GM21723 (cell line): ENCODE results near the gene CHD9.
"Not testable (repeated sequence)": the region's sequence is repeated elsewhere in the genome, so short reads cannot be mapped to it uniquely, and the experiment has no call there.

Experiments used
- ATAC-seq: cut with Tn5 transposase; IDR thresholded peaks from one replicate; pipeline ENCODE4 v1.9.1; 2021; ENCODE audit warnings: mild to moderate bottlenecking, moderate library complexity; ENCODE audit not compliant: unreplicated experiment

The CHD9 gene

GRCh38 chr16:53054670-53055485 lies at the start of gene CHD9:
Gene CHD9 (plus strand): TSS chr16:53054991. CDS start chr16:53156090, 101,099 bp downstream.
- peak; percentile 80 for ATAC-seq

DNA sequence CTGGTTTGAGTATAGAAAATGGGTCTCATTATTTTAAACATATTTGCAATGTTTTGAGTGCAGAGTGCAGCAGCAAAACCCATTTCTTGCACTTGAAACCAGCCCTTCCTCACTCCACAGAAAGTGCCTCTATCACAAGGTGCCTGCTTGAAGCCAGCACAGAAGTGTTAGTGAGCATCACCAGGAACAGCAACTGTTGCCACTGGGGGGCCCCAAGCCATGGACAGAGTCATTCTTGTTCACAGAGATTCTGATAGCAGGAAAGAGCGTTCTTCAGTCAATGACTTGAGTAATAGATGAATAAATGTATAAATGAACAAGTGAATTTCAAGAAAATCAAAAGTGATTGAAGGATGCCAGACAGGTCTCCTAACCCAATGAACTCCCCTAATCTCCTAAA lies 47.7 kb upstream of the CHD9 start:
- no peak for ATAC-seq

DNA sequence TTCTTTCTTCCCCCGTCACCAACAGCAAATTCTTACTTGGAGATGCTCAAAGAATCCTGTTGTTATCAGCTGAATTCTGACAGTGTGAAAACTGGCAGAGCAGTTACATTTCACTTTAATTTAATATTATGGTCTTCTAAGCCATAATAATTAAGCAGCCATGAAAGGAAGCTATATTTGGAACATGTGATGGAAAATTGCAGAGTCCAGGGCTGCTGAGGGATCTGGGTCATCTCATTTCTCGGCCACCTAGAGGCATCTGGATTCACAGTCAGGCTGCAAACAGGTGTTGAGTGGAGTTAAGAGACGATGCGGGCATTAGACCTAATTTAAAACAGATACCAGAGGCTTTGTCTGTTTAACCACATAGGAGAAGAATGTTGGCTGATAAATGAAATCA lies 40.5 kb upstream of the CHD9 start:
- ATAC-seq: no peak

- ATAC-seq: no peak
Measured at GRCh38 chr16:53018834-53019416, 35.9 kb upstream of the CHD9 start.

DNA sequence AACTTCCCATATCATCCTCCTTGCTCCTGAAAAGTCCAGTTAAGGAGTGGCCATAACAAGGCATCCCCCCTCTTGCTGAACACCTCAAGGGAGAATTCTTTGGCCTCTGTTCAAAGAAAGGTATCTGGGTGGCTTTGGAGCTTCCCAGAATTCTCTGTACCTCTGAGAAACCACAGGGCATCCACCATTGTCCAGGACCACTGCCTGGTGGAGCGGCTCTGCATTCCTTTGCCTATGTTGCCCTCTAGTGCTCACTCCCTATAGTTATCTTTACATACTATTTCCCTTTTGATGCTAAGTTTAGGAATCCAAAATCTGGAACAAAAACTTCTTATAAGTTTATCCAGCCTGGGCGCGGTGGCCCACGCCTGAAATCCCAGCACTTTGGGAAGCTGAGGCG lies 32.4 kb upstream of the CHD9 start:
- ATAC-seq: peak; percentile 49

- peak; percentile 49 for ATAC-seq
Measured at GRCh38 chr16:53024045-53024444, 30.7 kb upstream of the CHD9 start.

DNA sequence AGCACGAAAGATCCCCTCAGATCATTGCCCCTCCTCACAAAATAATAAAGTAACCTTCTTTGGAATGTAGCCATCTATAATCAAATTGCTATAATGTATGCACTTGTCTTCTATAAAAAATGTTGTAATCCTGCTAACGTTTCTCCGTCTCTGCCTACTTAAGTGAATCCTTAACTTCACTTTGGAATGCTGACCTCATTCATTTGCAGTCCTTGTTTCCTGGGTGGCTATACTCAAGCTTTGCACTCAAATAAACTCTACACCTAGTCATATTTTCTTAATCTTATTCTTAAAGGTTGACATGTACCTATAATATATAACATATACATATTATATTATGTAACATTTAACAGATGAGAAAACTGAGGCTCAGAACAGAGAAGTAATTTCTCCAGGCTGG lies 24.8 kb upstream of the CHD9 start:
- ATAC-seq: no peak

- ATAC-seq: no peak
Measured at GRCh38 chr16:53031323-53031942, 23.4 kb upstream of the CHD9 start.

DNA sequence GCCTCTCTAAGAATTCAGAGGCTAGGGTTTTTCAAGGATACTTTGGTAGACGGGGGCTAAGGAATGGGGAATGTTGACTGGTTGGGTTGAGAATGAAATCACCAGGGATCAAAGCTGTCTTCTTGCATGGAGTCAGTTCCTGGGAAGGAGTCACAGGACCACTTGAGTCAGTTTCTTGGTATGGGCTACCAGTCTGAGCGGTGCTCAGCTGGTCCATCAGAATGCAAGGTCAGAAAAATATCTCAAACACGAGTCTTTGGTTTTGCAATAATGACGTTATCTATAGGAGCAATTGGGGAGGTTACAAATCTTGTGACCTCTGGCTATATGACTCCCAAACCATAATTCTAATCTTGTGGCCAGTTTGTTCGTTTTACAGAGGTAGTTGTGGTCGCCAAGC lies 20.5 kb upstream of the CHD9 start:
- no peak for ATAC-seq

- ATAC-seq: no peak
Measured at GRCh38 chr16:53035176-53035942, 19.4 kb upstream of the CHD9 start.

- ATAC-seq: no peak
Measured at GRCh38 chr16:53036066-53036465, 18.7 kb upstream of the CHD9 start.

DNA sequence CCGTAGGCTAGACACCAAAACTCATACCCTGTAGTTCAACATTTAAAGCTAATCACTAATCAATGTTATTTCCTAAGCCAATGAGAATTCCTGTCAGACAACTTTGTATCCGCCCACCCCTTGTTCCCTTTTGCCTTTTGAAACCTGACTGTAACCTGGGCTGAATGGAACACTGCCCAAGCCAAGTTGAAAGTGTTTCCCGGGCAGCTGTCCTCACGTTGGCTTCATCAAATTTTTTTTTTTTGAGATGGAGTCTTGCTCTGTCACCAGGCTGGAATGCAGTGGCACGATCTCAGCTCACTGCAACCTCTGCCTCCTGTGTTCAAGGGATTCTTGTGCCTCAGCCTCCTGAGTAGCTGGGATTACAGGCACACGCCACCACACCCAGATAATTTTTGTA lies 18.1 kb upstream of the CHD9 start:
- not testable (repeated sequence) for ATAC-seq

GRCh38 chr16:53040788-53041187 lies 14.0 kb upstream of the CHD9 start:
- no peak for ATAC-seq

DNA sequence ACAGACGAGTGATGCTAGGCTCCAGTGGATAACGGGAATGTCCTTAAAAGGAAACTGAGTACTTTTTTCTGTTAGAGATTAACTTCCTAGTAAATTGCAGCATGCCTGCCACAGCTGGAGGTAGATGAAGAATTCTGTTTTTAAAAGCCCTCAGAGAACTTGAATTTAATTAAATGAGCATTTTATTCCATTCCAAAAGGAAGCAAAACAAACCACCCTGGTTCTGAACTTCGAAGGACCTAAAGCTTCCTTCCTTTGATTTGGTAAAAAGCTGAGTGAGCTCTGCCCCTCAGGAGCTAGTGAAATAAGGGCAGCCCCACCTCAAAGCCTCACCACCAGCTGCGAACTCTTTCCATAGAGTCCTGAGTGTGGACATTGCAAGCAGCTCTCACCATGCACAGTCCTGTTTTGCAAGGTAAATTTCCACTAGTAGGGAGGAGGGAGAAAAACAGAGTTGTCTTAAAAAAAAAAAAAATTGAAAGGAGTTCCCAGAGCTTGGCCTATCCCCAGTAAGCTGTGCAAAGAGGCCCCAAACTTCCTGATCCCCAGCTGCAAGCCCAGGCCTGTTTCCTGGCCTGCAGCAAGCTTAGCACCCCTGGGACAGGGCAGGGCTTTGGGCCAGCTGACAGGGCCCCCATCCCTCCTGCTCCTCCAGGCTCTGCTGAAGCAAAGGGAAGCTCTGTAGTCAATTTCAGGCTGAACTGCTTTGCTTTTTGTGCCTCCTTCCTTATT lies 13.3 kb upstream of the CHD9 start:
- ATAC-seq: peak; percentile 69

GRCh38 chr16:53042235-53042701 lies 12.5 kb upstream of the CHD9 start:
- ATAC-seq: no peak

DNA sequence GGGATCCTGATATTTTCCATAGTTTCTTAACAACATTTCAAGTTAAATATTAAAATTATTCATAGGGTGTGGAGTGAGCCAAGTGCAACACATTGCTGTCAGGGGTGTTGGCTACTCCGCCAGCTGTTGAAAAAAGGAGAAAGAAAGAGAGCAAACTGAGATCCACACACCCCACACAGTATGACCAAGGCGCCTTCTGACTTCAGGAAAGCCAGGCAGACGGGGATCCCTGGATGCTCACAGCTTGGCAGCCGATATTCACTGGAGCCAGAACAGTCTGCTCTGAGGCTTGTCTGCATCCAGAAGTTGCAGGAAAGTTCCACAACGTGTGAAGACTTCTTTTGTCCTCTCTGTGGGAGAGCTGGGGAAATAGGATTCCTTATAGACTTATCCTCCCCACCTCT lies 11.4 kb upstream of the CHD9 start:
- no peak for ATAC-seq

GRCh38 chr16:53043986-53044601 lies 10.7 kb upstream of the CHD9 start:
- no peak for ATAC-seq

- no peak for ATAC-seq
Measured at GRCh38 chr16:53045341-53046220, 9.2 kb upstream of the CHD9 start.

DNA sequence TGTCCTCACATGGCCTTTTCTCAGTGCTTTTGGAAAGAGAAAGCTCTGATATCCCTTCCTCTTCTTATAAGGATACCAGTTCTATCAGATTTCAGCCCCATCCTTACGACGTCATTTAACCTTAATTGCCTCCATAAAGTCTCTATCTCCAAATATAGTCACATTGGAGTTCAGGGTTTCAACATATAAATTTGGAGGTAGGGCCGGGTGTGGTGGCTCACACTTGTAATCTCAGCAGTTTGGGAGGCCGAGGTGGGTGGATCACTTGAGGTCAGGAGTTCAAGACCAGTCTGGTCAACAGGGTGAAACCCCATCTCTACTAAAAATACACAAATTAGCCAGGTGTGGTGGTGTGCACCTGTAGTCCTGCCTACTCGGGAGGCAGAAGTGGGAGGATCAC lies 7.3 kb upstream of the CHD9 start:
- not testable (repeated sequence) for ATAC-seq
